Testis (tissue), 3 donors: ENCODE results near the gene WSB1. TPM values are rescaled to one million over a fixed set of nuclear protein-coding genes. Genes with fewer than 3 reads are reported as not detected.

Source experiments
- DNase-seq: peaks from one replicate; pipeline ENCODE4 v3.0.0-alpha.2; 2019
- H3K27ac ChIP-seq, 2 donors: fragments of 200-600 bp; sonication (generic); one replicate each; pipeline ENCODE4 v1.5.1; 2019
- H3K27me3 ChIP-seq: fragments of 200-600 bp; sonication (generic); one replicate; pipeline ENCODE4 v1.5.1; 2019
- H3K36me3 ChIP-seq: fragments of 200-600 bp; sonication (generic); one replicate; pipeline ENCODE4 v1.5.1; 2017; ENCODE audit warnings: low read depth; ENCODE audit errors: missing control alignments
- H3K4me1 ChIP-seq: fragments of 200-600 bp; sonication (generic); one replicate; pipeline ENCODE4 v1.5.1; 2019
- H3K4me3 ChIP-seq, 2 donors: fragments of 200-600 bp; sonication (generic); one replicate each; pipeline ENCODE4 v1.5.1; 2017 to 2019
- H3K9me3 ChIP-seq: fragments of 200-600 bp; sonication (generic); one replicate; pipeline ENCODE4 v1.5.1; 2017
- POLR2A ChIP-seq: fragments of 450-650 bp; IDR thresholded peaks from one replicate; pipeline ENCODE4 v1.6.1; 2017; ENCODE audit warnings: antibody characterized with exemption, mild to moderate bottlenecking, moderate library complexity
- WGBS, 2 donors: methylation state at CpG; one replicate each; pipeline ENCODE4 v1.1.5; 2018; 5-methylcytosine and 5-hydroxymethylcytosine counted together
- intact Hi-C: fragments of 100-400 bp; cut with DNase I; formaldehyde crosslinking; loops from one replicate; pipeline ENCODE4 v1.15.1; 2023; ENCODE audit warnings: low total_unique reads
- polyA plus RNA-seq: library from polyadenylated mRNA; stranded (reverse); fragments of 350-450 nt; fragmentation: Illumina TruSeq; extraction: RNeasy Lipid Tissue Mini Kit (QIAGEN cat#74804); gene quantifications from one replicate; pipeline ENCODE4 v1.2.3, GENCODE V29; 2014; ENCODE audit warnings: low read depth, low replicate concordance; ENCODE audit not compliant: insufficient read depth
- total RNA-seq, 2 donors: library from RNA; depleted of rRNA; stranded (reverse); fragments of >200 nt; gene quantifications; one replicate each; pipeline ENCODE4 v1.2.3, GENCODE V29; 2016
- TF ChIP-seq, protein P1 (sequence below), 3 experiments: fragments of 450-650 bp in 2 of 3; fragments of 200-600 bp in 1 of 3; sonication (generic) in 1 of 3; IDR thresholded peaks; one replicate each; pipeline ENCODE4 v1.5.1; 2016 to 2019; ENCODE audit warnings: antibody characterized with exemption in 3 of 3, mild to moderate bottlenecking in 2 of 3, moderate library complexity in 1 of 3

Gene WSB1
- total and polyA plus RNA-seq, 3 donors from 2014 or later: 126 to 189 (median 160) TPM

DNA sequence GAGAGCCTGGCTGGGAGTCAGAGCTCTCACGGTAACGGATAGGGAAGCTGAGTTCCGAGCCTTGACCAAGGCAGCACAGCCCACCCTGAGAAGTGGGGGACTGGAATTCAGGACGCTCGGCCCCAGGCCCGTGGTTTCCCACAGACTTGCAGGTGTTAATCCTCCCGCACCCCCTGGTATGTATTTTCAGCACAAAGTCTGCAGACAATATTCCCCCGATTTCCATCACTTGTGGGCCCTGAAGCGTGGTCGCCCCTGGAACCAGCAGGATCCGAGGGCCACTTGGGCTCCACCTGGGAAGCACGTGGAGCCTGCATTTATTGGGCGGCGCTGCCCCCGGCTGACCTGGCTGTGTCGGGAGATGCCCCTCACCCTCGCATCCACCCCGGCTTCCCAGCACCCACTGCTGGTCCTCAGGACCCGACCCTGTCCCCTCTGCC, 60.2 kb downstream of the WSB1 start:
- H3K36me3 ChIP-seq: no peaks in the 10 kb centered on the region
- peak overlapping the region; percentile 65 to 69 for H3K4me3 ChIP-seq
- intact Hi-C loops: loop anchor here (10.0 kb wide), 1 partner anchor 241 kb away; no protein-coding TSS in a partner anchor
- peak overlapping the region; percentile 73 to 93 for H3K27ac ChIP-seq
- TF ChIP-seq POLR2A: no peak
- TF ChIP-seq, protein P1, sequence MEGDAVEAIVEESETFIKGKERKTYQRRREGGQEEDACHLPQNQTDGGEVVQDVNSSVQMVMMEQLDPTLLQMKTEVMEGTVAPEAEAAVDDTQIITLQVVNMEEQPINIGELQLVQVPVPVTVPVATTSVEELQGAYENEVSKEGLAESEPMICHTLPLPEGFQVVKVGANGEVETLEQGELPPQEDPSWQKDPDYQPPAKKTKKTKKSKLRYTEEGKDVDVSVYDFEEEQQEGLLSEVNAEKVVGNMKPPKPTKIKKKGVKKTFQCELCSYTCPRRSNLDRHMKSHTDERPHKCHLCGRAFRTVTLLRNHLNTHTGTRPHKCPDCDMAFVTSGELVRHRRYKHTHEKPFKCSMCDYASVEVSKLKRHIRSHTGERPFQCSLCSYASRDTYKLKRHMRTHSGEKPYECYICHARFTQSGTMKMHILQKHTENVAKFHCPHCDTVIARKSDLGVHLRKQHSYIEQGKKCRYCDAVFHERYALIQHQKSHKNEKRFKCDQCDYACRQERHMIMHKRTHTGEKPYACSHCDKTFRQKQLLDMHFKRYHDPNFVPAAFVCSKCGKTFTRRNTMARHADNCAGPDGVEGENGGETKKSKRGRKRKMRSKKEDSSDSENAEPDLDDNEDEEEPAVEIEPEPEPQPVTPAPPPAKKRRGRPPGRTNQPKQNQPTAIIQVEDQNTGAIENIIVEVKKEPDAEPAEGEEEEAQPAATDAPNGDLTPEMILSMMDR (IDR thresholded peaks at IDR 0.05): peak in 1 of 3 experiments; percentile 3
- no peak for DNase-seq
- no peaks in the 10 kb centered on the region for H3K27me3 ChIP-seq
- peaks cover 4% of the 10 kb centered on the region for H3K4me1 ChIP-seq
- WGBS, 2 donors: 16 to 22% methylated on average over 12 to 19 of the region's 19 CpGs
- H3K9me3 ChIP-seq: no peaks in the 10 kb centered on the region

GRCh38 chr17:27354491-27355081, 60.7 kb downstream of the WSB1 start:
- intact Hi-C loops: loop anchor here (10.0 kb wide), 1 partner anchor 240 kb away; no protein-coding TSS in a partner anchor
- H3K4me3 ChIP-seq: peak overlapping the region; percentile 65 to 69
- no peak for DNase-seq
- H3K27me3 ChIP-seq: no peaks in the 10 kb centered on the region
- peaks cover 4% of the 10 kb centered on the region for H3K4me1 ChIP-seq
- H3K36me3 ChIP-seq: no peaks in the 10 kb centered on the region
- TF ChIP-seq POLR2A: no peak
- TF ChIP-seq, protein P1 (IDR thresholded peaks at IDR 0.05): no peak
- 57 to 60% methylated on average over 8 of the region's 8 CpGs for WGBS, 2 donors
- no peaks in the 10 kb centered on the region for H3K9me3 ChIP-seq
- no peak overlapping the region for H3K27ac ChIP-seq

GRCh38 chr17:27355419-27355818, 61.5 kb downstream of the WSB1 start:
- Histone ChIP-seq H3K4me3 (no peak overlapping the region), H3K36me3 (no peaks in the 10 kb centered on the region), H3K27ac (no peak overlapping the region), H3K4me1 (peaks cover 4% of the 10 kb centered on the region), H3K9me3 (no peaks in the 10 kb centered on the region), H3K27me3 (no peaks in the 10 kb centered on the region)
- 65 to 70% methylated on average over 4 of the region's 4 CpGs for WGBS, 2 donors
- TF ChIP-seq POLR2A: no peak
- TF ChIP-seq, protein P1 (IDR thresholded peaks at IDR 0.05): no peak
- intact Hi-C loops: loop anchor here (10.0 kb wide), 1 partner anchor 239 kb away; no protein-coding TSS in a partner anchor
- DNase-seq: no peak

DNA sequence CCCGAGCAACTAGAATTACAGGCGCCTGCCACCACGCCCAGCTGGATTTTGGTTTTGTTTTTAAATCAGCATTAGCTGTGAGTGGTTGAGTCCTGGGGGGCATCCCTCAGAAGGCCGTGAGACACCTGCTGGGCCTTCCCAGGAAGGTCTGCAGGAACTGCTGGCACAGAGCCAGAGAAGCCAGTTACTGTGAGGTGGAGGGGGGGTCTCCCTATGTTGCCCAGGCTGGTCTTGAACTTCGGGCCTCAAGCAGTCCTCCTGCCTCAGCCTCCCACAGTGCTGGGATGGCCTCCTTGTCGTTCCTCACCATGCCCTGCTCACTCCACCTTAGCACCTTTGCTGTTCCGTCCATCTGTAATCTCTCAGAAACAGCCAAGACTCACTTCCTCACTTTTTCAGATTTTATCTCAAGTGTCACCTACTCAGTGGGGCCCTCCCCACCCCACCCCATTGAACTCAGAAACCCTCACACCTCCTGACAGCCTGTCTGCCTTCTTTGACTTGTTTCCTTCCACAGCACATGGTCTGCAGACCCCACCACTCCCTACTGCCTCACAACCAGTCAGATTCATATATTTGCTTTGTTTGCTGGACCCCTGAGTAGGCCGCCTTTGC, 62.3 kb downstream of the WSB1 start:
- intact Hi-C loops: loop anchor here (10.0 kb wide), 1 partner anchor 239 kb away; no protein-coding TSS in a partner anchor
- DNase-seq: no peak
- no peak for TF ChIP-seq POLR2A
- TF ChIP-seq, protein P1 (IDR thresholded peaks at IDR 0.05): no peak

More for the DNA sequence above, 62.3 kb downstream of the WSB1 start:
- no peak overlapping the region for H3K4me3 ChIP-seq
- no peaks in the 10 kb centered on the region for H3K9me3 ChIP-seq
- H3K27me3 ChIP-seq: no peaks in the 10 kb centered on the region
- no peaks in the 10 kb centered on the region for H3K36me3 ChIP-seq
- no peak overlapping the region for H3K27ac ChIP-seq
- H3K4me1 ChIP-seq: peaks cover 4% of the 10 kb centered on the region
- 89 to 91% methylated on average over 8 of the region's 8 CpGs for WGBS, 2 donors
